Stomach (tissue), 9 donors: Measurements from ENCODE around the gene PTPRK. TPM values are rescaled to one million over a fixed set of nuclear protein-coding genes. Genes with fewer than 3 reads are reported as not detected.
"Not testable (repeated sequence)": the region's sequence is repeated elsewhere in the genome, so short reads cannot be mapped to it uniquely, and the experiment has no call there.

Source experiments
- DNase-seq, 2 donors: peaks; one replicate each; pipeline versions ENCODE4 v3.0.0 to v3.0.0-alpha.2; 2013 to 2019
- H3K27ac ChIP-seq, 5 donors: fragments of 200-600 bp in 4 of 5; sonication (generic) in 4 of 5; one replicate each; pipeline ENCODE4 v1.5.1; 2013 to 2019; ENCODE audit warnings: mild to moderate bottlenecking in 1 of 5, moderate library complexity in 1 of 5
- H3K27me3 ChIP-seq, 3 donors: fragments of 200-600 bp; sonication (generic); one replicate each; pipeline ENCODE4 v1.5.1; 2017 to 2019; ENCODE audit warnings: mixed run types in 1 of 3
- H3K36me3 ChIP-seq, 4 donors: fragments of 200-600 bp; sonication (generic); 1 replicate in 3 of 4; 2 replicates in 1 of 4; pipeline ENCODE4 v1.5.1; 2016 to 2019
- H3K4me1 ChIP-seq, 4 donors: fragments of 200-600 bp; sonication (generic); one replicate each; pipeline ENCODE4 v1.5.1; 2016 to 2019
- H3K4me3 ChIP-seq, 4 donors: fragments of 200-600 bp; sonication (generic) in 3 of 4; one replicate each; pipeline ENCODE4 v1.5.1; 2016 to 2019; ENCODE audit warnings: mild to moderate bottlenecking in 1 of 4
- H3K9me3 ChIP-seq, 4 donors: fragments of 200-600 bp; sonication (generic); one replicate each; pipeline ENCODE4 v1.5.1; 2016 to 2019
- CTCF ChIP-seq, 7 experiments: fragments of 450-650 bp in 4 of 7; fragments of 200-600 bp in 3 of 7; sonication (generic) in 3 of 7; IDR thresholded peaks; one replicate each; pipeline ENCODE4 v1.5.1; 2016 to 2019; ENCODE audit warnings: antibody characterized with exemption in 7 of 7, control low read depth in 2 of 7, mild to moderate bottlenecking in 1 of 7
- EP300 ChIP-seq: sonication (generic); formaldehyde crosslinking; IDR thresholded peaks from one replicate; pipeline ENCODE4 v1.6.1; 2017; ENCODE audit warnings: antibody characterized with exemption
- POLR2A ChIP-seq, 4 donors: fragments of 450-650 bp; IDR thresholded peaks; one replicate each; pipeline ENCODE4 v1.6.1; 2016; ENCODE audit warnings: antibody characterized with exemption in 4 of 4, control low read depth in 2 of 4, mild to moderate bottlenecking in 1 of 4, moderate library complexity in 1 of 4
- POLR2AphosphoS5 ChIP-seq, 3 donors: sonication (generic); formaldehyde crosslinking; IDR thresholded peaks; one replicate each; pipeline ENCODE4 v1.6.1; 2016; ENCODE audit warnings: antibody characterized with exemption in 3 of 3
- WGBS, 5 donors: extraction: QIAGEN DNeasy Blood & Tissue Kit in 3 of 5; methylation state at CpG; one replicate each; pipeline versions ENCODE4 v1.1.5 to v1.1.7; 2013 to 2018; 5-methylcytosine and 5-hydroxymethylcytosine counted together
- intact Hi-C: fragments of 100-400 bp; cut with DNase I; formaldehyde crosslinking; loops from one replicate; pipeline ENCODE4 v1.15.1; 2023; ENCODE audit warnings: low total_unique reads
- polyA plus RNA-seq, 3 donors: library from polyadenylated mRNA; stranded (reverse); fragments of 200-250 nt; gene quantifications; one replicate each; pipeline ENCODE4 v1.2.3, GENCODE V29; 2013
- total RNA-seq, 5 donors: library from RNA; depleted of rRNA; stranded (reverse); fragments of >200 nt; gene quantifications; one replicate each; pipeline versions ENCODE4 v1.1.0 to v1.2.3, GENCODE V29; 2014 to 2016
- donor health status: healthy with polysubstance abuse.
- donor health status: Bipolar disorder and iron deficiency.
- donor health status: healthy.

The PTPRK gene
- total and polyA plus RNA-seq, 8 donors = 7.0 to 644 (median 114) TPM

GRCh38 chr6:128487746-128488145 lies 32.7 kb downstream of the PTPRK start:
- WGBS, 5 donors = 70 to 84% (median 81%) methylated on average over 3 of the region's 3 CpGs
- Histone ChIP-seq H3K27me3 (no peaks in the 10 kb centered on the region), H3K27ac (no peak overlapping the region), H3K4me1 (peaks cover 9 to 66% (median 30%) of the 10 kb centered on the region in 4 donors), H3K4me3 (no peak overlapping the region), H3K9me3 (no peaks in the 10 kb centered on the region), H3K36me3 (no peaks in the 10 kb centered on the region)
- TF ChIP-seq POLR2AphosphoS5 (IDR thresholded peaks at IDR 0.05) (no peak), EP300 (no peak), CTCF (IDR thresholded peaks at IDR 0.05) (no peak), POLR2A (IDR thresholded peaks at IDR 0.05) (no peak)
- intact Hi-C loops = no loop called here
- DNase-seq = no peak

- no peak overlapping the region for H3K4me3 ChIP-seq
- no peak for DNase-seq
- H3K27me3 ChIP-seq = no peaks in the 10 kb centered on the region
- intact Hi-C loops = no loop called here
- peaks cover 9 to 66% (median 23%) of the 10 kb centered on the region in 4 donors for H3K4me1 ChIP-seq
- WGBS, 5 donors = 84 to 100% (median 92%) methylated on average over 2 of the region's 2 CpGs
- H3K36me3 ChIP-seq = no peaks in the 10 kb centered on the region
- TF ChIP-seq POLR2AphosphoS5 (IDR thresholded peaks at IDR 0.05) = no peak
- TF ChIP-seq CTCF (IDR thresholded peaks at IDR 0.05) = peak in 2 of 7 experiments; percentile 6 to 11
- no peak for TF ChIP-seq POLR2A (IDR thresholded peaks at IDR 0.05)
- TF ChIP-seq EP300 = no peak
- peak overlapping the region in 1 of 5 donors; percentile 6 for H3K27ac ChIP-seq
- H3K9me3 ChIP-seq = no peaks in the 10 kb centered on the region
These were observed 33.3 kb downstream of the PTPRK start for GRCh38 chr6:128487055-128487454.

GRCh38 chr6:128486580-128486979 lies 33.8 kb downstream of the PTPRK start:
- H3K4me1 ChIP-seq = peaks cover 9 to 64% (median 19%) of the 10 kb centered on the region in 4 donors
- H3K4me3 ChIP-seq, H3K27me3 ChIP-seq, H3K27ac ChIP-seq, H3K36me3 ChIP-seq, H3K9me3 ChIP-seq, DNase-seq, intact Hi-C loops: not testable (repeated sequence)
- 82 to 100% (median 91%) methylated on average over 1 of the region's 1 CpG for WGBS, 5 donors

GRCh38 chr6:128483472-128484135 lies 36.8 kb downstream of the PTPRK start:
- peaks cover 0 to 57% (median 12%) of the 10 kb centered on the region in 4 donors for H3K4me1 ChIP-seq
- H3K4me3 ChIP-seq = no peak overlapping the region
- TF ChIP-seq POLR2A (IDR thresholded peaks at IDR 0.05) (no peak), EP300 (no peak), CTCF (IDR thresholded peaks at IDR 0.05) (no peak), POLR2AphosphoS5 (IDR thresholded peaks at IDR 0.05) (no peak)
- H3K27me3 ChIP-seq = no peaks in the 10 kb centered on the region
- H3K36me3 ChIP-seq = no peaks in the 10 kb centered on the region
- intact Hi-C loops = no loop called here
- no peak for DNase-seq
- no peaks in the 10 kb centered on the region for H3K9me3 ChIP-seq
- H3K27ac ChIP-seq = no peak overlapping the region
- WGBS, 5 donors = 66 to 82% (median 77%) methylated on average over 5 of the region's 5 CpGs

- Histone ChIP-seq H3K4me3 (no peak overlapping the region), H3K9me3 (no peaks in the 10 kb centered on the region), H3K27ac (no peak overlapping the region), H3K36me3 (no peaks in the 10 kb centered on the region), H3K27me3 (no peaks in the 10 kb centered on the region), H3K4me1 (peaks cover 7 to 57% (median 17%) of the 10 kb centered on the region in 4 donors)
- intact Hi-C loops = no loop called here
- no peak for DNase-seq
- TF ChIP-seq CTCF (IDR thresholded peaks at IDR 0.05) (no peak), EP300 (no peak), POLR2AphosphoS5 (IDR thresholded peaks at IDR 0.05) (no peak), POLR2A (IDR thresholded peaks at IDR 0.05) (no peak)
- 81 to 90% (median 84%) methylated on average over 3 of the region's 3 CpGs for WGBS, 5 donors
These were observed 37.8 kb downstream of the PTPRK start for GRCh38 chr6:128482642-128483041.
